Suprapubic skin (tissue), 4 donors: ENCODE data around the gene TMEM255A. TPM values are rescaled to one million over a fixed set of nuclear protein-coding genes. Genes with fewer than 3 reads are reported as not detected.

Experiments
- DNase-seq, 2 donors: peaks; one replicate each; pipeline ENCODE4 v3.0.0-alpha.2; 2019; ENCODE audit warnings: low spot score in 2 of 2
- H3K27ac ChIP-seq: fragments of 200-600 bp; sonication (generic); one replicate; pipeline ENCODE4 v1.5.1; 2019
- H3K27me3 ChIP-seq: fragments of 200-600 bp; sonication (generic); one replicate; pipeline ENCODE4 v1.5.1; 2019
- H3K36me3 ChIP-seq: fragments of 200-600 bp; sonication (generic); one replicate; pipeline ENCODE4 v1.5.1; 2019
- H3K4me1 ChIP-seq: fragments of 200-600 bp; sonication (generic); one replicate; pipeline ENCODE4 v1.5.1; 2019
- H3K4me3 ChIP-seq: fragments of 200-600 bp; sonication (generic); one replicate; pipeline ENCODE4 v1.5.1; 2019; ENCODE audit warnings: mild to moderate bottlenecking
- H3K9me3 ChIP-seq: fragments of 200-600 bp; sonication (generic); one replicate; pipeline ENCODE4 v1.5.1; 2019
- EP300 ChIP-seq: sonication (generic); formaldehyde crosslinking; IDR thresholded peaks from one replicate; pipeline ENCODE4 v1.6.1; 2017; ENCODE audit warnings: antibody characterized with exemption
- POLR2A ChIP-seq, 2 donors: fragments of 450-650 bp; IDR thresholded peaks; one replicate each; pipeline ENCODE4 v1.6.1; 2017; ENCODE audit warnings: antibody characterized with exemption in 2 of 2, mild to moderate bottlenecking in 2 of 2, moderate library complexity in 2 of 2
- POLR2AphosphoS5 ChIP-seq, 3 donors: sonication (generic); formaldehyde crosslinking; IDR thresholded peaks; one replicate each; pipeline ENCODE4 v1.6.1; 2017; ENCODE audit warnings: antibody characterized with exemption in 3 of 3
- WGBS: methylation state at CpG from one replicate; pipeline ENCODE4 v1.1.5; 2018; 5-methylcytosine and 5-hydroxymethylcytosine counted together
- total RNA-seq, 4 donors: library from RNA; depleted of rRNA; stranded (reverse); fragments of >200 nt; gene quantifications; one replicate each; pipeline ENCODE4 v1.1.0, GENCODE V29; 2016
- TF ChIP-seq, protein P1 (sequence below), 2 donors: fragments of 200-600 bp in 1 of 2; fragments of 450-650 bp in 1 of 2; sonication (generic) in 1 of 2; IDR thresholded peaks; one replicate each; pipeline ENCODE4 v1.5.1; 2016 to 2019; ENCODE audit warnings: antibody characterized with exemption in 2 of 2, mild to moderate bottlenecking in 1 of 2, moderate library complexity in 1 of 2

Gene TMEM255A
- total RNA-seq, 4 donors from 2014 or later, result 0.72 to 1.7 (median 1.6) TPM

DNA sequence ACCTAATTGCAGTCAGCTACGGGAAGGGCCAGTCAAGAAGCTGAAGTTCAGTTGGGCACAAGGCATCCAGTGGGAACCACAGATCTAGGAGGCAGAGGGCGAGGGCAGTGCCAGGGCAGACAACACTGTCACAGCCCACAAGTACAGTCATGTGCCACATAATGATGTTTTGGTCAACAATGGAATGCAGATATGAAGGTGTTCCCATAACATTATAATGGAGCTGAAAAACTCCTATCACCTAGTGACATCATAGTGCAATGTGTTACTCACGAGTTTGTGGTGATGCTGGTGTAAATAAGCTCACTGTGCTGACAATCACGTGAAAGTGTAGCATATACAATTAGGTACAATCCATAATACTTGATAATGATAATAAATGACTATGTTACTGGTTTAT, 4.5 kb upstream of the TMEM255A start:
- H3K36me3 ChIP-seq, result no peaks in the 10 kb centered on the region
- DNase-seq, result no peak
- no peaks in the 10 kb centered on the region for H3K27me3 ChIP-seq
- H3K4me3 ChIP-seq, result no peak overlapping the region
- no peak overlapping the region for H3K27ac ChIP-seq
- TF ChIP-seq, protein P1, sequence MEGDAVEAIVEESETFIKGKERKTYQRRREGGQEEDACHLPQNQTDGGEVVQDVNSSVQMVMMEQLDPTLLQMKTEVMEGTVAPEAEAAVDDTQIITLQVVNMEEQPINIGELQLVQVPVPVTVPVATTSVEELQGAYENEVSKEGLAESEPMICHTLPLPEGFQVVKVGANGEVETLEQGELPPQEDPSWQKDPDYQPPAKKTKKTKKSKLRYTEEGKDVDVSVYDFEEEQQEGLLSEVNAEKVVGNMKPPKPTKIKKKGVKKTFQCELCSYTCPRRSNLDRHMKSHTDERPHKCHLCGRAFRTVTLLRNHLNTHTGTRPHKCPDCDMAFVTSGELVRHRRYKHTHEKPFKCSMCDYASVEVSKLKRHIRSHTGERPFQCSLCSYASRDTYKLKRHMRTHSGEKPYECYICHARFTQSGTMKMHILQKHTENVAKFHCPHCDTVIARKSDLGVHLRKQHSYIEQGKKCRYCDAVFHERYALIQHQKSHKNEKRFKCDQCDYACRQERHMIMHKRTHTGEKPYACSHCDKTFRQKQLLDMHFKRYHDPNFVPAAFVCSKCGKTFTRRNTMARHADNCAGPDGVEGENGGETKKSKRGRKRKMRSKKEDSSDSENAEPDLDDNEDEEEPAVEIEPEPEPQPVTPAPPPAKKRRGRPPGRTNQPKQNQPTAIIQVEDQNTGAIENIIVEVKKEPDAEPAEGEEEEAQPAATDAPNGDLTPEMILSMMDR (IDR thresholded peaks at IDR 0.05), result no peak
- TF ChIP-seq EP300, result no peak
- no peak for TF ChIP-seq POLR2A (IDR thresholded peaks at IDR 0.05)
- TF ChIP-seq POLR2AphosphoS5 (IDR thresholded peaks at IDR 0.05), result no peak
- WGBS, result 35% methylated on average over 4 of the region's 4 CpGs
- H3K9me3 ChIP-seq, result no peaks in the 10 kb centered on the region
- H3K4me1 ChIP-seq, result peaks cover 7% of the 10 kb centered on the region

DNA sequence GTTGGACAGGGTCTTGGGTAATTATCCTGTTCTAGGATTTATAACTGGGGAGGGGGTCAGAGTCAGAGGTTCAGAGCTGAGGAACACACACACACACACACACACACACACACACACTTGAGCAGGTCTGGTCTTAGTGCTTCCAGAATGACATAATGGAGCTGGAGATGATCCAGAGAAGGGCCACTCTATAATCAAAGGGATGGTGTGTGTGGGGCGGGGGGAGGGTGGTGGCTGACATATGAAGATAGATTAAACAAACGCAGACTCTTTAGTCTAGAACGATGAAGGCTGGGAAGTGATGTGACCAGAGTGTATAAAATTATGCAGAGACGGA, 434 bp upstream of the TMEM255A start:
- Histone ChIP-seq H3K9me3 (no peaks in the 10 kb centered on the region), H3K27me3 (no peaks in the 10 kb centered on the region), H3K27ac (no peak overlapping the region), H3K4me1 (peaks cover 18% of the 10 kb centered on the region), H3K4me3 (no peak overlapping the region), H3K36me3 (no peaks in the 10 kb centered on the region)
- TF ChIP-seq POLR2A (IDR thresholded peaks at IDR 0.05), result no peak
- TF ChIP-seq, protein P1 (IDR thresholded peaks at IDR 0.05), result no peak
- TF ChIP-seq POLR2AphosphoS5 (IDR thresholded peaks at IDR 0.05), result no peak
- no peak for TF ChIP-seq EP300
- WGBS, result 55% methylated on average over 4 of the region's 4 CpGs
- DNase-seq, result no peak

DNA sequence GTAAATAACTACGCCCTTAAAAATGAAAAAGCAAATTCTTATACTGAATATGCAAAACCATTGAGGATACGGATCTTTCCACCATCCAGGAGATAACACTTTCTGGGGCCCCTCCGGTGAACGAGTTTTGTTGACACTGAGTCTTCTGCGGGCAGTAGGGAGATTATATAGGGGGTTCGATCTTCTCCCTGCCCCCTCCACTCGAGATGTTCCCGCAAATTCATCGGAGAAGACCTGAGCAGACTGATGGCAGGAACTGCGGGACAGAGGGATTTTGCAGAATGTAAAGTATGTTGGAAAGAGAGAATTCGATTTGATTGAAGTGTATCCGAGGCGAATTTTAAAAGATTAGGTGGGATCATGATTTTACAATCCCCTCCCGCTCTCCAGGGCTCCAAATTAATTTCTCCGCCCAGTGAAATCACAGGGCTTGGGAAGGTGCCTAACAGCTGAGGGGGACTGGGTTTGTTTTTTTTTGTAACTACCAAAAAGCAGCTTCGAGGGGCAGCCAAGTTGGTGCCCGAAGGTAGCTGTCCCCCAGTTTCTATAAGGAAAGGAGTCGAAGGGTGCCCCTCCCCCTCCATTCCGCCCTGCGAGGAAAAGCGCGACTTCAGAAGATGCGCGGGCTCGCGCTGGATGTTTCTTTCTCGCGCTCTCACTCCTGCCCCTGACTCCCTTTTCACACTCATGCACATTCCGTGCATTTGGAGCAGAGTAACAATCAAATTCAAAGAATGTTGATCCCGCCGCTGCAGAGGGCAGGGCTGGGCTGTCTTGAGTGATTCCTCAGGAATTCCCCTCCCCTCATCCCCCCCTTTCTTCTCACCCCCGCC, 1.2 kb downstream of the TMEM255A start:
- Histone ChIP-seq H3K27me3 (no peaks in the 10 kb centered on the region), H3K4me3 (peak overlapping the region; percentile 50), H3K36me3 (no peaks in the 10 kb centered on the region), H3K27ac (no peak overlapping the region), H3K4me1 (peaks cover 18% of the 10 kb centered on the region), H3K9me3 (no peaks in the 10 kb centered on the region)
- DNase-seq, result no peak
- WGBS, result 50% methylated on average over 32 of the region's 32 CpGs
- TF ChIP-seq POLR2A (IDR thresholded peaks at IDR 0.05), result no peak
- no peak for TF ChIP-seq EP300
- TF ChIP-seq, protein P1 (IDR thresholded peaks at IDR 0.05), result no peak
- no peak for TF ChIP-seq POLR2AphosphoS5 (IDR thresholded peaks at IDR 0.05)

DNA sequence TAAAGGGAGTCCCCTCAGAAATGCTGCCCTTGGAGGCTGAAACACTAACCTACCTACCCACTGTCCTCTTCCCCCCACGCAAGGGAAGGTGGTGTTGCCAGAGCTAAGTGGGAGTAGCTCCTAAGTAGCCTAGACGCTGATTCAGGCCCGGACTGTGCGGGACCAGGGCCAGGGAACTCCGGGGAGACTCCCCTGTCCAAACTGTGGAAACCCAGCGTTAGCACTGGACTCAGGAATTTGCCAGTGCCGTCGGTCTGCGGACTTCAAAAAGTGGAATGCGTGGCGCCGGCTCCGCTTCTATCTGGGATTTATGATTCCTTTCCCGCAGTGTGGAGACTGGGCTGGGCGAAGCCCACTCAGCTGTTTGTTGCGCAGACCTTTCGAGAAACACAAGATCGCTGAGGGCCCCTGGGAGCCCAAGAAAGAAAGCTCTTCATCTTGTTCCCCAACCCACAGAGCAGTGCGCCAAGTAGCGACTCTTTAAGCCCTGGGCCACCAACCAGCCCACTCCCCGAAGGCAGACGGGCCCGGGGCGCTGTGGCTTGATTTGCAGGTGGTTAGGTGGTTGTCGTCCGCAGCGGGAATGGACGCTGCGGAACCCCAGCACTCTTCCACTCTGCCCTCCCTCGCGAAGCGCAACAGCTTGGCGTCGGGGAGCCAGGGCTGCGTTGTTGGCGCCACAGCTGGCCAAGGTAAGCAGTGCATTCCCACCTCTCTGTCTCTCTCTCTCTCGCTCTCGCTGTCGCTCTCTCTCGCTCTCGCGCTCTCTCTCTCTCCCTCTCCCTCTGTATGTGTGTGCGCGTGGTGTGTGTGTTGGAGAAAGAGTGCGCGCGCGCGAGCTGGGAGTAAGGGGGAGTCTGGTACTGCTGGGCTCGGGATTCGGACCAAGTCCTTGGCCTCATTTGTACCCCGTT, 2.0 kb downstream of the TMEM255A start:
- no peaks in the 10 kb centered on the region for H3K27me3 ChIP-seq
- peaks cover 18% of the 10 kb centered on the region for H3K4me1 ChIP-seq
- H3K27ac ChIP-seq, result no peak overlapping the region
- DNase-seq, result peak in 1 of 2 donors; percentile 64
- no peaks in the 10 kb centered on the region for H3K36me3 ChIP-seq
- no peaks in the 10 kb centered on the region for H3K9me3 ChIP-seq
- H3K4me3 ChIP-seq, result peak overlapping the region; percentile 50
- WGBS, result 49% methylated on average over 34 of the region's 52 CpGs
- TF ChIP-seq, protein P1 (IDR thresholded peaks at IDR 0.05), result peak; percentile 7 to 30
- no peak for TF ChIP-seq EP300

DNA sequence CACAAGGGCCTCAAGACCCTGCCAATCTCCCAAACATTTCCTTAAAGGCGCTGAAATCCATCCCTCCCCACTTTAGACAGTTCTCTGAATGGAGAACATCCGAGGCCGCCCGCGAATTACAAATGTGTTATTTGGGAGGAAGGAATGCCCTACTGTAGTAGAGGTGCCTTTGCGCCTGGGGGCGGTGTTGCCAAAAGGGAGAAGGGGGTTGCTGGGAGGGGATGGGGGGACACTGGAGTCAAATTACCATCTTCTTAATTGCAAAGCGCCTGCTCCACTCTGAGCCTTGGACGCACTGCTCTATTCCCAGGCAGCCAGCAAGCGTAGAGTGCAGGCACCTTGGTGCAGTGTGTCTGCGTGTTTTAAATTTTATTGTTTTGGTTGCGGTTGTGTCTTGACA, 2.7 kb downstream of the TMEM255A start:
- Histone ChIP-seq H3K9me3 (no peaks in the 10 kb centered on the region), H3K4me3 (peak overlapping the region; percentile 50), H3K36me3 (no peaks in the 10 kb centered on the region), H3K27me3 (no peaks in the 10 kb centered on the region), H3K4me1 (peaks cover 18% of the 10 kb centered on the region), H3K27ac (no peak overlapping the region)
- TF ChIP-seq, protein P1 (IDR thresholded peaks at IDR 0.05), result no peak
- TF ChIP-seq POLR2AphosphoS5 (IDR thresholded peaks at IDR 0.05) (no peak), EP300 (no peak), POLR2A (IDR thresholded peaks at IDR 0.05) (no peak)
- no peak for DNase-seq
- WGBS, result 55% methylated on average over 12 of the region's 12 CpGs
